ENCODE results near the gene PTK6. TPM values are rescaled to one million over a fixed set of nuclear protein-coding genes. Genes with fewer than 3 reads are reported as not detected.

PTK6 gene
- total RNA-seq, 2 donors from 2014 or later = 0.60 TPM; not detected in 1

Other genes with a start within 250 kb of the PTK6 start
- gene COL20A1, start 244.2 kb downstream of the PTK6 start, total RNA-seq = under 1 TPM in 1 of 2 donors, not detected in 1; 0.14 TPM
- gene CHRNA4, start 176.0 kb downstream of the PTK6 start, total RNA-seq = not detected
- gene KCNQ2, start 64.7 kb downstream of the PTK6 start, total RNA-seq = not detected
- 1 to 10 TPM in 1 of 2 donors, under 1 TPM in 1; 0.42 to 2.6 TPM for gene EEF1A2, start 38.3 kb downstream of the PTK6 start, total RNA-seq
- 100 to 1,000 TPM; 172 to 331 TPM for gene PPDPF, start 16.6 kb downstream of the PTK6 start, total RNA-seq
- gene SRMS, start 10.4 kb upstream of the PTK6 start, total RNA-seq = not detected
- under 1 TPM in 1 of 2 donors, not detected in 1; 0.19 TPM for gene FNDC11, start 16.8 kb upstream of the PTK6 start, total RNA-seq
- 10 to 100 TPM; 13.7 to 25.5 TPM for gene HELZ2, start 36.9 kb upstream of the PTK6 start, total RNA-seq
- gene GMEB2, start 89.7 kb upstream of the PTK6 start, total RNA-seq = 1 to 10 TPM; 6.9 to 8.8 TPM
- 10 to 100 TPM; 11.7 to 27.3 TPM for gene STMN3, start 116.0 kb upstream of the PTK6 start, total RNA-seq
- 10 to 100 TPM; 28.3 to 28.7 TPM for gene RTEL1, start 120.9 kb upstream of the PTK6 start, total RNA-seq
- 1 to 10 TPM; 5.4 to 7.0 TPM for gene TNFRSF6B, start 159.3 kb upstream of the PTK6 start, total RNA-seq
- 10 to 100 TPM; 35.7 to 38.1 TPM for gene ARFRP1, start 170.6 kb upstream of the PTK6 start, total RNA-seq
- 10 to 100 TPM; 15.1 to 15.2 TPM for gene ZGPAT, start 170.7 kb upstream of the PTK6 start, total RNA-seq
- gene LIME1, start 199.3 kb upstream of the PTK6 start, total RNA-seq = 1 to 10 TPM; 4.2 to 4.9 TPM
- 100 to 1,000 TPM in 1 of 2 donors, 10 to 100 TPM in 1; 54.0 to 112 TPM for gene SLC2A4RG, start 202.4 kb upstream of the PTK6 start, total RNA-seq

All from posterior vena cava (tissue), 2 donors.